GM12878 (cell line): ENCODE data around the gene NACC1. TPM values are rescaled to one million over a fixed set of nuclear protein-coding genes. Genes with fewer than 3 reads are reported as not detected.

Experiments
- HDAC6 ChIP-seq: fragments of 200-600 bp; sonication (generic); IDR thresholded peaks from one replicate; pipeline ENCODE4 v1.8.0; 2017; ENCODE audit warnings: antibody characterized with exemption; ENCODE audit not compliant: unreplicated experiment
- LARP7 ChIP-seq: fragments of 450-650 bp; IDR thresholded peaks from 2 replicates; pipeline ENCODE4 v1.6.1; 2017; ENCODE audit warnings: mild to moderate bottlenecking
- NFYA ChIP-seq: IDR thresholded peaks from 2 replicates; pipeline ENCODE4 v1.6.1; 2011; ENCODE audit warnings: low read depth, mild to moderate bottlenecking, low read length, improper control_type of control experiment, borderline replicate concordance
- POLR2A ChIP-seq: IDR thresholded peaks from 2 replicates; pipeline ENCODE4 v1.6.1; 2011; ENCODE audit warnings: low read depth, mild to moderate bottlenecking, low read length
- POLR2AphosphoS2 ChIP-seq: IDR thresholded peaks from 2 replicates; pipeline ENCODE4 v1.6.1; 2011; ENCODE audit warnings: low read depth, mild to moderate bottlenecking, low read length, improper control_type of control experiment, moderate library complexity
- POU2F2 ChIP-seq: IDR thresholded peaks from 3 replicates; pipeline ENCODE4 v1.6.1; 2011; ENCODE audit warnings: low read depth, mild to moderate bottlenecking, low read length, borderline replicate concordance
- RELA ChIP-seq: fragments of 450-650 bp; IDR thresholded peaks from 2 replicates; pipeline ENCODE4 v1.8.0; 2014; ENCODE audit warnings: borderline replicate concordance; ENCODE audit not compliant: partially characterized antibody
- SIN3A ChIP-seq: IDR thresholded peaks from 2 replicates; pipeline ENCODE4 v1.6.1; 2012; ENCODE audit warnings: low read depth, low read length, improper control_type of control experiment
- polyA plus RNA-seq, 11 experiments: library from polyadenylated mRNA; depleted of rRNA in 4 of 11; unstranded in 6 of 11; stranded (reverse) in 5 of 11; fragments of >200 nt; fragmentation: Nextera tagmentation in 4 of 11; fragmentation: Illumina TruSeq in 1 of 11; extraction: Ambion mirVana in 4 of 11; extraction: Trizol in 1 of 11; gene quantifications; 1 replicate in 1 of 11; 2 replicates in 10 of 11; pipeline versions ENCODE4 v1.2.1 to v1.2.3, GENCODE V29; 2011 to 2016; ENCODE audit warnings: inconsistent platforms in 2 of 11, missing spikeins in 2 of 11, low read depth in 1 of 11
- total RNA-seq, 4 experiments: library from RNA; depleted of rRNA in 3 of 4; stranded (reverse); fragments of >200 nt in 3 of 4; fragmentation: Illumina TruSeq in 1 of 4; extraction: Trizol in 1 of 4; gene quantifications; 2 replicates each; pipeline versions ENCODE4 v1.2.1 to v1.2.3, GENCODE V29; 2013 to 2021
- TF ChIP-seq, protein P1 (sequence below): IDR thresholded peaks from 2 replicates; pipeline ENCODE4 v1.6.1; 2012; ENCODE audit warnings: improper control_type of control experiment, low read depth, low read length; ENCODE audit not compliant: insufficient replicate concordance
- TF ChIP-seq, protein P2 (sequence below): fragments of 450-650 bp; IDR thresholded peaks from 2 replicates; pipeline ENCODE4 v1.6.1; 2014; ENCODE audit warnings: mild to moderate bottlenecking
- TF ChIP-seq, protein P3 (sequence below): fragments of 150-350 bp; IDR thresholded peaks from 2 replicates; pipeline ENCODE4 v1.6.1; 2016; ENCODE audit warnings: low read depth, low read length
- TF ChIP-seq, protein P4 (sequence below): fragments of 450-650 bp; IDR thresholded peaks from 2 replicates; pipeline ENCODE4 v1.6.1; 2017; ENCODE audit warnings: mild to moderate bottlenecking, moderate library complexity

NACC1 gene
- total and polyA plus RNA-seq, 10 of the 15 experiments (the other 5 are each of a cell fraction or from before 2014, with no cell fraction given): 0.18 to 120 (median 19.2) TPM

DNA sequence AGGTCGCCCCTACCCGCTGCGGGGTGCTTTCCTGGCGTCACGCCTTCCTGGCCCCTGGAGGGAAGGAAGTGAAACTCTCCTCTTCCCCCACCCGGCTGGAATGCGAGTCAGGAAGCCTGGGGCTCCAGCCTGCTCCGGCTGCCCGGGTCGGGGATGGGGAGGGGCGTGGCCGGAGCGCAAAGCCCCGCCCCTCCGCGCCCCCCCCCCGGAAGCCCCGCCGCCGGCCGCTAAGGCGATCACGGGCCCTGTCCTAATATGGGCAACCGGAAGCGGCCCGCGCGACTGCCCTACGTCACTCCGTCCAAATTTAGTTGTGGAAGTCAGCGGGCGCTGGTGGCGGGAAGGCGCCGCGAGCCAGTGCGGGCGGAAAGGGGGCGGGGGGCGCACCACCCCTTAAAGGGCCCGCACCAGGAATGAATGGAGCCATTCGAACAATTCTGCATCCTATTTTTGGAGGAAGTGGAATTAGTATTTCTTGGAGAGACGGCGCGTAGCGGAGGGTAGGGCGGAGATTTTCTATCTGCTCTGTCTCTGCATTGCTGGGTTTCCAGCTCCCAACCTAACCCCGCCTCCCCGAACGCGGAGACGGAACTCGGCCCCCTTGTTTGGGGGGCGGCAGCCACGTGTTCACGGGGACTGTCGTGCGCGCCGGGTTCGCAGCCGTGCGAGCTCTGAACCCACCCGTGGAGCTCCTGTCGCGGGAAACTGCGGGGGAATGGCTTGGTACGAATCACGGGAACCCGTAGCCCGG, 33.7 kb downstream of the NACC1 start (continued):
- TF ChIP-seq, protein P1, sequence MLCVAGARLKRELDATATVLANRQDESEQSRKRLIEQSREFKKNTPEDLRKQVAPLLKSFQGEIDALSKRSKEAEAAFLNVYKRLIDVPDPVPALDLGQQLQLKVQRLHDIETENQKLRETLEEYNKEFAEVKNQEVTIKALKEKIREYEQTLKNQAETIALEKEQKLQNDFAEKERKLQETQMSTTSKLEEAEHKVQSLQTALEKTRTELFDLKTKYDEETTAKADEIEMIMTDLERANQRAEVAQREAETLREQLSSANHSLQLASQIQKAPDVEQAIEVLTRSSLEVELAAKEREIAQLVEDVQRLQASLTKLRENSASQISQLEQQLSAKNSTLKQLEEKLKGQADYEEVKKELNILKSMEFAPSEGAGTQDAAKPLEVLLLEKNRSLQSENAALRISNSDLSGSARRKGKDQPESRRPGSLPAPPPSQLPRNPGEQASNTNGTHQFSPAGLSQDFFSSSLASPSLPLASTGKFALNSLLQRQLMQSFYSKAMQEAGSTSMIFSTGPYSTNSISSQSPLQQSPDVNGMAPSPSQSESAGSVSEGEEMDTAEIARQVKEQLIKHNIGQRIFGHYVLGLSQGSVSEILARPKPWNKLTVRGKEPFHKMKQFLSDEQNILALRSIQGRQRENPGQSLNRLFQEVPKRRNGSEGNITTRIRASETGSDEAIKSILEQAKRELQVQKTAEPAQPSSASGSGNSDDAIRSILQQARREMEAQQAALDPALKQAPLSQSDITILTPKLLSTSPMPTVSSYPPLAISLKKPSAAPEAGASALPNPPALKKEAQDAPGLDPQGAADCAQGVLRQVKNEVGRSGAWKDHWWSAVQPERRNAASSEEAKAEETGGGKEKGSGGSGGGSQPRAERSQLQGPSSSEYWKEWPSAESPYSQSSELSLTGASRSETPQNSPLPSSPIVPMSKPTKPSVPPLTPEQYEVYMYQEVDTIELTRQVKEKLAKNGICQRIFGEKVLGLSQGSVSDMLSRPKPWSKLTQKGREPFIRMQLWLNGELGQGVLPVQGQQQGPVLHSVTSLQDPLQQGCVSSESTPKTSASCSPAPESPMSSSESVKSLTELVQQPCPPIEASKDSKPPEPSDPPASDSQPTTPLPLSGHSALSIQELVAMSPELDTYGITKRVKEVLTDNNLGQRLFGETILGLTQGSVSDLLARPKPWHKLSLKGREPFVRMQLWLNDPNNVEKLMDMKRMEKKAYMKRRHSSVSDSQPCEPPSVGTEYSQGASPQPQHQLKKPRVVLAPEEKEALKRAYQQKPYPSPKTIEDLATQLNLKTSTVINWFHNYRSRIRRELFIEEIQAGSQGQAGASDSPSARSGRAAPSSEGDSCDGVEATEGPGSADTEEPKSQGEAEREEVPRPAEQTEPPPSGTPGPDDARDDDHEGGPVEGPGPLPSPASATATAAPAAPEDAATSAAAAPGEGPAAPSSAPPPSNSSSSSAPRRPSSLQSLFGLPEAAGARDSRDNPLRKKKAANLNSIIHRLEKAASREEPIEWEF: no peak
- TF ChIP-seq LARP7 (peak; percentile 38; the same call in 1 of the 2 replicates), POU2F2 (peak; percentile 12; the same call in 2 of the 3 replicates), NFYA (no peak), HDAC6 (no peak), POLR2AphosphoS2 (peak; percentile 35; the same call in 1 of the 2 replicates), RELA (peak; percentile 69), SIN3A (peak; percentile 85), POLR2A (peak; percentile 59)
- TF ChIP-seq, protein P2, sequence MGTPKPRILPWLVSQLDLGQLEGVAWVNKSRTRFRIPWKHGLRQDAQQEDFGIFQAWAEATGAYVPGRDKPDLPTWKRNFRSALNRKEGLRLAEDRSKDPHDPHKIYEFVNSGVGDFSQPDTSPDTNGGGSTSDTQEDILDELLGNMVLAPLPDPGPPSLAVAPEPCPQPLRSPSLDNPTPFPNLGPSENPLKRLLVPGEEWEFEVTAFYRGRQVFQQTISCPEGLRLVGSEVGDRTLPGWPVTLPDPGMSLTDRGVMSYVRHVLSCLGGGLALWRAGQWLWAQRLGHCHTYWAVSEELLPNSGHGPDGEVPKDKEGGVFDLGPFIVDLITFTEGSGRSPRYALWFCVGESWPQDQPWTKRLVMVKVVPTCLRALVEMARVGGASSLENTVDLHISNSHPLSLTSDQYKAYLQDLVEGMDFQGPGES: no peak
- TF ChIP-seq, protein P3, sequence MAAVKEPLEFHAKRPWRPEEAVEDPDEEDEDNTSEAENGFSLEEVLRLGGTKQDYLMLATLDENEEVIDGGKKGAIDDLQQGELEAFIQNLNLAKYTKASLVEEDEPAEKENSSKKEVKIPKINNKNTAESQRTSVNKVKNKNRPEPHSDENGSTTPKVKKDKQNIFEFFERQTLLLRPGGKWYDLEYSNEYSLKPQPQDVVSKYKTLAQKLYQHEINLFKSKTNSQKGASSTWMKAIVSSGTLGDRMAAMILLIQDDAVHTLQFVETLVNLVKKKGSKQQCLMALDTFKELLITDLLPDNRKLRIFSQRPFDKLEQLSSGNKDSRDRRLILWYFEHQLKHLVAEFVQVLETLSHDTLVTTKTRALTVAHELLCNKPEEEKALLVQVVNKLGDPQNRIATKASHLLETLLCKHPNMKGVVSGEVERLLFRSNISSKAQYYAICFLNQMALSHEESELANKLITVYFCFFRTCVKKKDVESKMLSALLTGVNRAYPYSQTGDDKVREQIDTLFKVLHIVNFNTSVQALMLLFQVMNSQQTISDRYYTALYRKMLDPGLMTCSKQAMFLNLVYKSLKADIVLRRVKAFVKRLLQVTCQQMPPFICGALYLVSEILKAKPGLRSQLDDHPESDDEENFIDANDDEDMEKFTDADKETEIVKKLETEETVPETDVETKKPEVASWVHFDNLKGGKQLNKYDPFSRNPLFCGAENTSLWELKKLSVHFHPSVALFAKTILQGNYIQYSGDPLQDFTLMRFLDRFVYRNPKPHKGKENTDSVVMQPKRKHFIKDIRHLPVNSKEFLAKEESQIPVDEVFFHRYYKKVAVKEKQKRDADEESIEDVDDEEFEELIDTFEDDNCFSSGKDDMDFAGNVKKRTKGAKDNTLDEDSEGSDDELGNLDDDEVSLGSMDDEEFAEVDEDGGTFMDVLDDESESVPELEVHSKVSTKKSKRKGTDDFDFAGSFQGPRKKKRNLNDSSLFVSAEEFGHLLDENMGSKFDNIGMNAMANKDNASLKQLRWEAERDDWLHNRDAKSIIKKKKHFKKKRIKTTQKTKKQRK: no peak
- TF ChIP-seq, protein P4, sequence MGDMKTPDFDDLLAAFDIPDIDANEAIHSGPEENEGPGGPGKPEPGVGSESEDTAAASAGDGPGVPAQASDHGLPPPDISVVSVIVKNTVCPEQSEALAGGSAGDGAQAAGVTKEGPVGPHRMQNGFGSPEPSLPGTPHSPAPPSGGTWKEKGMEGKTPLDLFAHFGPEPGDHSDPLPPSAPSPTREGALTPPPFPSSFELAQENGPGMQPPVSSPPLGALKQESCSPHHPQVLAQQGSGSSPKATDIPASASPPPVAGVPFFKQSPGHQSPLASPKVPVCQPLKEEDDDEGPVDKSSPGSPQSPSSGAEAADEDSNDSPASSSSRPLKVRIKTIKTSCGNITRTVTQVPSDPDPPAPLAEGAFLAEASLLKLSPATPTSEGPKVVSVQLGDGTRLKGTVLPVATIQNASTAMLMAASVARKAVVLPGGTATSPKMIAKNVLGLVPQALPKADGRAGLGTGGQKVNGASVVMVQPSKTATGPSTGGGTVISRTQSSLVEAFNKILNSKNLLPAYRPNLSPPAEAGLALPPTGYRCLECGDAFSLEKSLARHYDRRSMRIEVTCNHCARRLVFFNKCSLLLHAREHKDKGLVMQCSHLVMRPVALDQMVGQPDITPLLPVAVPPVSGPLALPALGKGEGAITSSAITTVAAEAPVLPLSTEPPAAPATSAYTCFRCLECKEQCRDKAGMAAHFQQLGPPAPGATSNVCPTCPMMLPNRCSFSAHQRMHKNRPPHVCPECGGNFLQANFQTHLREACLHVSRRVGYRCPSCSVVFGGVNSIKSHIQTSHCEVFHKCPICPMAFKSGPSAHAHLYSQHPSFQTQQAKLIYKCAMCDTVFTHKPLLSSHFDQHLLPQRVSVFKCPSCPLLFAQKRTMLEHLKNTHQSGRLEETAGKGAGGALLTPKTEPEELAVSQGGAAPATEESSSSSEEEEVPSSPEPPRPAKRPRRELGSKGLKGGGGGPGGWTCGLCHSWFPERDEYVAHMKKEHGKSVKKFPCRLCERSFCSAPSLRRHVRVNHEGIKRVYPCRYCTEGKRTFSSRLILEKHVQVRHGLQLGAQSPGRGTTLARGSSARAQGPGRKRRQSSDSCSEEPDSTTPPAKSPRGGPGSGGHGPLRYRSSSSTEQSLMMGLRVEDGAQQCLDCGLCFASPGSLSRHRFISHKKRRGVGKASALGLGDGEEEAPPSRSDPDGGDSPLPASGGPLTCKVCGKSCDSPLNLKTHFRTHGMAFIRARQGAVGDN: no peak
